ENCODE results near the gene LIPT2.
A peak's percentile ranks its signal among the peaks of the same experiment; 100 is the strongest.

The LIPT2 gene

GRCh38 chr11:74480688-74481417, 12.7 kb downstream of the LIPT2 start:
- DNase-seq (ENCODE audit: low spot score): no peak
- no peak for TF ChIP-seq CTCF (IDR thresholded peaks at IDR 0.05)
- H3K27ac ChIP-seq: no peak overlapping the region
- H3K4me3 ChIP-seq: no peak overlapping the region

- H3K4me3 ChIP-seq: no peak overlapping the region
- no peak for TF ChIP-seq CTCF (IDR thresholded peaks at IDR 0.05)
- DNase-seq (ENCODE audit: low spot score): no peak
- no peak overlapping the region for H3K27ac ChIP-seq
These were observed 13.8 kb downstream of the LIPT2 start for GRCh38 chr11:74479732-74480123.

GRCh38 chr11:74478877-74479731, 14.4 kb downstream of the LIPT2 start:
- H3K4me3 ChIP-seq: no peak overlapping the region
- DNase-seq (ENCODE audit: low spot score): no peak
- TF ChIP-seq CTCF (IDR thresholded peaks at IDR 0.05): no peak
- H3K27ac ChIP-seq: no peak overlapping the region

DNA sequence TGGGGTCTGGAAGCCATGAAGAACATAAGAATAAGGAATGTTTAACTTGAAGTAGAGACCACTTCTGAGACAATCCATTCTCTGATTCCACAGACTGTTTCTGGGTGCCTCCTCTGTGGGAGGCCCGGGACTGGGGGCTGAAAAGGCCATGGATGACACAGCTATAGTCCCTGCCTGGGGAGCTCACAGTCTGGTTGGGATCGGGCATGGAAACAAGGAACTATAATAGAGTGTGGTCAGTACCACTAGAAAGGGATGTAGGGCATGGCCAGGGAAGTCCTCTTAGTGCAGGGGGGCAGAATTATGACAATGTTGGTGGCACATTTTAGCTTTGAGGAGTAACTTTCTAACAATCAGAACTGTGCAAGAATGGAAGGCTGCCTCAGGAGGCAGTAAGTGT, 17.0 kb downstream of the LIPT2 start:
- TF ChIP-seq CTCF (IDR thresholded peaks at IDR 0.05): no peak
- Histone ChIP-seq H3K4me3 (no peak overlapping the region), H3K27ac (no peak overlapping the region)
- no peak for DNase-seq (ENCODE audit: low spot score)

DNA sequence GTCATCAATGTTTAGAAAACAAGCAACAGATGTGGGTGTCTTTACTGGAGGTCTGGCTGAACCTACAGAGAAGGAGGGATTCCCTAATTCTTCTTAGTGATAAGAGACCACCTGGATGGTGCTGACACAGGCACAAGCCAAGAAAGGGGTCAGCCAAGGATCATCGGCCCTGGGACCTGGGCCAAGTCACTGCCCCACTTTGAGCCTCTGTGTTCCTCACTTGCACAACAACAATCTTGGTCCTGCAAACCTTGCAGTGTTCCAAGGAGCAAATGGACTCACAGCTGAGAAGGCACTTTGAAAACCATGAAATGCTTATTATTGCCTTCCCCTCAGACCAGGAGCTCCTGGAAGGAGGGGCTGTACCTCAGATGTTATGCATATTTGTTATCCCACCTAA, 19.2 kb downstream of the LIPT2 start:
- TF ChIP-seq CTCF (IDR thresholded peaks at IDR 0.05): no peak
- Histone ChIP-seq H3K4me3 (no peak overlapping the region), H3K27ac (peak overlapping the region in 1 of 2 donors; percentile 13)
- DNase-seq (ENCODE audit: low spot score): no peak

- no peak for DNase-seq (ENCODE audit: low spot score)
- peak overlapping the region in 1 of 2 donors; percentile 13 for H3K27ac ChIP-seq
- no peak overlapping the region for H3K4me3 ChIP-seq
- TF ChIP-seq CTCF (IDR thresholded peaks at IDR 0.05): no peak
These were observed 19.9 kb downstream of the LIPT2 start for GRCh38 chr11:74473382-74474173.
